ENCODE results near the gene MEGF9. TPM values are rescaled to one million over a fixed set of nuclear protein-coding genes. Genes with fewer than 3 reads are reported as not detected.

The MEGF9 gene
- total RNA-seq, 1 donor from 2014 or later = 10.0 TPM

DNA sequence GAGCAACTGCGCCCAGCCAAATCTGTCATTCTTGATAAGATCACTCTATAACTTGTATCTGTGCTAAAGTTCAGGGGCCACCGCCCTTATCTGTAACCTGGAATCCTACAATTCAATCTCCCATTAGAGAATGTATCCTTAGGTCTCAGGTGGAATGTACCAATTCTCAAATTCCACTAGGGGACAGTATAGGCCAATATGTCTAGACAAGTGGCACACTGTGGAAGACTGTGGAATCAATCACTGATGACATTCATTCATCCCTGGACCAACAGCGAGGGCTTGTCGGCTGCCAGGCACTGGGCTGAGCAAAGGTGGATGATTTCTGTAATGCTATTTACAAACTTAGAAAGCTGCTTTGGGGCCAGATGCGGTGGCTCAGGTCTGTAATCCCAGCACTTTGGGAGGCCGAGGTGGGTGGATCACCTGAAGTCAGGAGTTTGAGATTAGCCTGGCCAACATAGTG is 28.7 kb upstream of the MEGF9 start:
- DNase-seq (ENCODE audit: low read depth) = peak; percentile 10
- Histone ChIP-seq H3K4me3 (ENCODE audit: low read depth, low read length) (no peak overlapping the region), H3K27me3 (ENCODE audit: control insufficient read depth, insufficient read depth, low read length) (no peaks in the 10 kb centered on the region), H3K36me3 (ENCODE audit: control insufficient read depth, insufficient read depth, low read length) (no peaks in the 10 kb centered on the region)
- TF ChIP-seq, protein P1, sequence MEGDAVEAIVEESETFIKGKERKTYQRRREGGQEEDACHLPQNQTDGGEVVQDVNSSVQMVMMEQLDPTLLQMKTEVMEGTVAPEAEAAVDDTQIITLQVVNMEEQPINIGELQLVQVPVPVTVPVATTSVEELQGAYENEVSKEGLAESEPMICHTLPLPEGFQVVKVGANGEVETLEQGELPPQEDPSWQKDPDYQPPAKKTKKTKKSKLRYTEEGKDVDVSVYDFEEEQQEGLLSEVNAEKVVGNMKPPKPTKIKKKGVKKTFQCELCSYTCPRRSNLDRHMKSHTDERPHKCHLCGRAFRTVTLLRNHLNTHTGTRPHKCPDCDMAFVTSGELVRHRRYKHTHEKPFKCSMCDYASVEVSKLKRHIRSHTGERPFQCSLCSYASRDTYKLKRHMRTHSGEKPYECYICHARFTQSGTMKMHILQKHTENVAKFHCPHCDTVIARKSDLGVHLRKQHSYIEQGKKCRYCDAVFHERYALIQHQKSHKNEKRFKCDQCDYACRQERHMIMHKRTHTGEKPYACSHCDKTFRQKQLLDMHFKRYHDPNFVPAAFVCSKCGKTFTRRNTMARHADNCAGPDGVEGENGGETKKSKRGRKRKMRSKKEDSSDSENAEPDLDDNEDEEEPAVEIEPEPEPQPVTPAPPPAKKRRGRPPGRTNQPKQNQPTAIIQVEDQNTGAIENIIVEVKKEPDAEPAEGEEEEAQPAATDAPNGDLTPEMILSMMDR (IDR thresholded peaks at IDR 0.05; ENCODE audit: insufficient read depth, low read length, poor library complexity, severe bottlenecking) = peak; percentile 75

DNA sequence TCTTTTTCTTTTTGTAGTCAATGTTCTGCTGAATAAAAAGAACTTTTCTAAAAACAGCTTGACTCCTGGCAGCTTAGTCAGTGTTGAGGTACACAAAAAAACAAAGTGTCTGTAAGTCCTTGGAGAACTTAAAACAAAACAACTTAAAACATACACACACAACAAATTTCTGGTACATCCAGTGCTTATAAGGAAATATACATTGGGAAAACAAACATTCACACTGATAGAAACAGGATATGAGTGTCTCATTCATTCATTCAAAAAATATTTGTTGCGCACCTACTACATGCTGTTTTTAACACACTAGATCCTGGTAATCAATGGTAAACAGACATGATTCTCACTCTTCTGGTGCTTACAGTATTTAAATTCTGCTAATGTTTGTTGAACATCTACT is 27.4 kb upstream of the MEGF9 start:
- TF ChIP-seq, protein P1 (IDR thresholded peaks at IDR 0.05; ENCODE audit: insufficient read depth, low read length, poor library complexity, severe bottlenecking) = no peak
- Histone ChIP-seq H3K36me3 (ENCODE audit: control insufficient read depth, insufficient read depth, low read length) (no peaks in the 10 kb centered on the region), H3K4me3 (ENCODE audit: low read depth, low read length) (no peak overlapping the region), H3K27me3 (ENCODE audit: control insufficient read depth, insufficient read depth, low read length) (no peaks in the 10 kb centered on the region)
- no peak for DNase-seq (ENCODE audit: low read depth)

DNA sequence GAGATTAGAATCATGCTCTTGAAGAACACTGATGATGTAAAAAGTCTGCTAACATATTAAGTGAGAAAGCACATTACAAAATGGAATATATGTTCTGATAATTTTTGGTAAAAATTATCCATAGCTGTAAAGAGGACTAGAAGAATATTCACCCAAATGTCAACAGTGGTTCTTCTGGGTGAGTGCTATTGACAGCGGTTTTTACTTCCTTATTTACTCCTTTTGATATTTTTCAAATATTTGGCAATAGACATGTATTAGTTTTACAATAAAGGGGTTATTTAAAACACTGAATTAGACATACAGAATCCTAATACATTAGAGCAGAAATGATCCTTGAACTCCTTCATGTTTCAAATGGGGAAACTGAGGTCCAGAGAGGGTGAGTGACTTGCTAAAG is 26.9 kb upstream of the MEGF9 start:
- Histone ChIP-seq H3K4me3 (ENCODE audit: low read depth, low read length) (no peak overlapping the region), H3K36me3 (ENCODE audit: control insufficient read depth, insufficient read depth, low read length) (no peaks in the 10 kb centered on the region), H3K27me3 (ENCODE audit: control insufficient read depth, insufficient read depth, low read length) (no peaks in the 10 kb centered on the region)
- DNase-seq (ENCODE audit: low read depth) = no peak
- TF ChIP-seq, protein P1 (IDR thresholded peaks at IDR 0.05; ENCODE audit: insufficient read depth, low read length, poor library complexity, severe bottlenecking) = no peak

DNA sequence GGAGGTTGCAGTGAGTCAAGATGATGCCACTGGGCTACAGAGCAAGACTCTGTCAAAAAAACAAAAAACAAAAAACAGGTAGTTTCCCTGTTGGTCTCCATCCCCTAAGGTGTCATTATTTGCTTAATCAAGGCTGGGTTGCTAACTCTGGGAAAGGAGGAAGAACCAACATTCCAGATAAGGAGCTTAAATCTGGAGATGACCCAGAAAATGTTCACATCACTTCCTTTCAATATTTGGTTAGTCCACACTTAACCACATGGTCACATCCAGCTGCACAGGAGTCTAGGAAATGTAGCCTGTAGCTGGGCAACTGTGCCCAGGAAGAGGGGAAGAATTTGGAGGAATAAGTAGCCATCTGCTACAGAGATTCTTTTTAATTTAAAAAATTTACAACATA is 25.9 kb upstream of the MEGF9 start:
- TF ChIP-seq, protein P1 (IDR thresholded peaks at IDR 0.05; ENCODE audit: insufficient read depth, low read length, poor library complexity, severe bottlenecking) = no peak
- Histone ChIP-seq H3K4me3 (ENCODE audit: low read depth, low read length) (no peak overlapping the region), H3K36me3 (ENCODE audit: control insufficient read depth, insufficient read depth, low read length) (no peaks in the 10 kb centered on the region), H3K27me3 (ENCODE audit: control insufficient read depth, insufficient read depth, low read length) (no peaks in the 10 kb centered on the region)
- DNase-seq (ENCODE audit: low read depth) = no peak

DNA sequence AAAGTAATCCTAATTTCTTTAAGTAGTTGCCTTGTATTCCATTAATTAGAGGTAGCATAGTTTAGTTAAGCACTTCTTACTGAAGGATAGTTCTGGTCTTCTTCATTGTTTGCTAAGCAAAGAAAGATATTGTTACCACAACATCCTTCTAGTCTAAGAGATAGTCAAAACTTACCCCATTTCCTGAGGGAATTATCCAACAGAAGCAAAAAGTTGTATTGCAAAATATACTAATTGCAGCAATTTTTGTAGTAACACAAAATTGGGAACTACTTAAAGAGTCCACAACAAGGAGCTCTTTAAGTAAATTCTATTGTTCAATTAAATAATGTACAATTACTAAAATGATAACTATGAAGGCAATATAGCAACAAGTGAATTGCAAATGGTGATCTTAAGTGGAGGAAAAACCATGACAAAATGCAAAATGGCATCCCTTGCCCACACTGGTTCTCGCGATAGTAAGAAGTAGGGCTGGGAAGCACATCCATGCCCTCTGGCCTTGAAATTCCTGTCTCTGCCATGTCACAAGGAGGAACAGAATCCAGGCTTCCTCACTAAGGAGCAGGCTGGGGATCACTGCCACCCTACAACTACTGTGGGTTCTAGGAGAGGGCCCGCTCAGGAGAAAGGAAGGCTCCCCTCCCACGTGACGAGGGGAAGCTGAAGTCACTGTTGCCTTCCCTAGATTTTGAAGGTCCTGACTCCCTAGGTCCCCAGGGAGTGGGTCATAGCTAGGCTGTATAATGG is 23.3 kb upstream of the MEGF9 start:
- Histone ChIP-seq H3K27me3 (ENCODE audit: control insufficient read depth, insufficient read depth, low read length) (no peaks in the 10 kb centered on the region), H3K4me3 (ENCODE audit: low read depth, low read length) (no peak overlapping the region), H3K36me3 (ENCODE audit: control insufficient read depth, insufficient read depth, low read length) (no peaks in the 10 kb centered on the region)
- no peak for DNase-seq (ENCODE audit: low read depth)
- TF ChIP-seq, protein P1 (IDR thresholded peaks at IDR 0.05; ENCODE audit: insufficient read depth, low read length, poor library complexity, severe bottlenecking) = no peak

DNA sequence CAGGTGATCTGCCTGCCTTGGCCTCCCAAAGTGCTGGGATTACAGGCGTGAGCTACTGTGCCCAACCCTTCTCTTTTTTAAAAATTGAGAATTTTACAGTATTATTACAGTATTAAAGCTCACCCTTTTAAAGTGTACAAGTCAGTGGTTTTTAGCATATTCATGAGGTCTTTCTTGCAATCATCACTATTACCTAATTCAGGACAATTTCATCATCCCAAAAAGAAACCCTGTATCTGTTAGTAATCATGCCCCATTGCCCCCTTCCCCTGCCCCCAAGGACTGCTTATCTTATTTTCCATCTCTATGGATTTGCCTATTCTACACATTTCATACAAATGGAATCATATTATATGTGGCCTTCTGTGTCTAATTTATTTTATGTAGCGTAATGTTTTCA is 22.6 kb upstream of the MEGF9 start:
- TF ChIP-seq, protein P1 (IDR thresholded peaks at IDR 0.05; ENCODE audit: insufficient read depth, low read length, poor library complexity, severe bottlenecking) = no peak
- DNase-seq (ENCODE audit: low read depth) = no peak
- H3K27me3 ChIP-seq (ENCODE audit: control insufficient read depth, insufficient read depth, low read length) = no peaks in the 10 kb centered on the region
- H3K4me3 ChIP-seq (ENCODE audit: low read depth, low read length) = no peak overlapping the region
- H3K36me3 ChIP-seq (ENCODE audit: control insufficient read depth, insufficient read depth, low read length) = no peaks in the 10 kb centered on the region
